HCT116 (cell line): ENCODE results near the gene AQP1. TPM values are rescaled to one million over a fixed set of nuclear protein-coding genes. Genes with fewer than 3 reads are reported as not detected.

Source experiments
- ATAC-seq: fragments of 200-7000 bp; cut with Tn5 transposase; 2 replicates; pipeline ENCODE4 v1.9.1; 2020; ENCODE audit warnings: mild to moderate bottlenecking, moderate library complexity
- BruUV-seq: library from RNA; stranded (reverse); fragments of 400-500 nt; replicated peaks from 2 replicates; lab custom pipeline; 2021; lab: Mats Ljungman, UMichigan
- CTCF ChIA-PET: fragments of 300-600 bp; sonication (Branson Sonifier 250); formaldehyde crosslinking; loops from one replicate; lab custom pipeline; 2021; ENCODE audit warnings: antibody characterized with exemption; lab: Charles Lee
- POLR2A ChIA-PET: fragments of 300-600, 350-600 bp; sonication (Branson Sonifier 250); formaldehyde crosslinking; loops from one replicate; lab custom pipeline; 2021; ENCODE audit warnings: antibody characterized with exemption; lab: Charles Lee
- RAD21 ChIA-PET, 2 experiments: fragments of 300-600 bp; sonication (Branson Sonifier 250); formaldehyde crosslinking; loops; one replicate each; lab custom pipeline; 2023; ENCODE audit warnings: low total read pairs in 2 of 2; ENCODE audit not compliant: uncharacterized antibody in 2 of 2, unreplicated experiment in 2 of 2, low non-redundant PET in 1 of 2; lab: Charles Lee
- DNase-seq: peaks from one replicate; pipeline ENCODE4 v3.0.0-alpha.2; 2010; ENCODE audit warnings: low read depth, low spot score
- H2AFZ ChIP-seq: fragments of 200-600 bp; shearing (Covaris generic), sonication (generic); 2 replicates; pipeline ENCODE4 v1.6.1; 2017; ENCODE audit warnings: low read depth, mixed run types, mixed read lengths, antibody characterized with exemption, low read length; ENCODE audit not compliant: poor library complexity, severe bottlenecking
- H3K27ac ChIP-seq: 2 replicates; pipeline ENCODE4 v1.5.1; 2012; ENCODE audit warnings: low read depth, low read length
- H3K27me3 ChIP-seq: fragments of 200-600 bp; sonication (generic); 2 replicates; pipeline ENCODE4 v1.6.1; 2016; ENCODE audit warnings: mixed run types, low read length, mixed read lengths; ENCODE audit not compliant: insufficient read depth
- H3K36me3 ChIP-seq, 2 experiments: fragments of 200-500 bp in 1 of 2; fragments of 200-600 bp in 1 of 2; sonication (Bioruptor generic) in 1 of 2; sonication (generic) in 1 of 2; 2 replicates each; pipeline versions ENCODE4 v1.5.1 to v1.6.1; 2014 to 2016; ENCODE audit warnings: low read length in 2 of 2, inconsistent platforms in 1 of 2, mixed read lengths in 1 of 2, mixed run types in 1 of 2; ENCODE audit not compliant: insufficient read depth in 2 of 2, control insufficient read depth in 1 of 2
- H3K4me1 ChIP-seq, 2 experiments: fragments of 200-600 bp in 1 of 2; sonication (generic) in 1 of 2; 2 replicates each; pipeline versions ENCODE4 v1.5.1 to v1.6.1; 2012 to 2017; ENCODE audit warnings: low read length in 2 of 2, inconsistent platforms in 1 of 2, mild to moderate bottlenecking in 1 of 2, mixed read lengths in 1 of 2, mixed run types in 1 of 2, moderate library complexity in 1 of 2; ENCODE audit not compliant: insufficient read depth in 2 of 2, control insufficient read depth in 1 of 2
- H3K4me2 ChIP-seq: fragments of 200-600 bp; sonication (generic); 2 replicates; pipeline ENCODE4 v1.6.1; 2017; ENCODE audit warnings: mixed run types, low read length, mixed read lengths
- H3K4me3 ChIP-seq, 2 experiments: fragments of 200-600 bp in 1 of 2; sonication (generic) in 1 of 2; replicated peaks in 1 of 2; 2 replicates each; pipeline ENCODE4 v1.5.1; 2011 to 2016; ENCODE audit warnings: low read length in 2 of 2, control low read depth in 1 of 2, low read depth in 1 of 2, mild to moderate bottlenecking in 1 of 2, mixed read lengths in 1 of 2, mixed run types in 1 of 2
- H3K79me2 ChIP-seq: fragments of 200-600 bp; sonication (generic); 2 replicates; pipeline ENCODE4 v1.6.1; 2017; ENCODE audit warnings: mild to moderate bottlenecking, mixed run types, low read length, moderate library complexity, mixed read lengths; ENCODE audit not compliant: insufficient read depth
- H3K9ac ChIP-seq: fragments of 200-600 bp; sonication (generic); 2 replicates; pipeline ENCODE4 v1.6.1; 2016; ENCODE audit warnings: low read length, mixed read lengths
- H3K9me2 ChIP-seq: fragments of 200-600 bp; sonication (generic), shearing (Covaris generic); 2 replicates; pipeline ENCODE4 v1.6.1; 2017; ENCODE audit warnings: mixed run types, mild to moderate bottlenecking, moderate library complexity; ENCODE audit not compliant: insufficient read depth
- H3K9me3 ChIP-seq, 2 experiments: fragments of 200-500 bp in 1 of 2; fragments of 200-600 bp in 1 of 2; sonication (Bioruptor generic) in 1 of 2; sonication (generic) in 1 of 2; 2 replicates each; pipeline ENCODE4 v1.6.1; 2014 to 2017; ENCODE audit warnings: low read length in 2 of 2, mixed read lengths in 2 of 2, inconsistent platforms in 1 of 2, low read depth in 1 of 2, mild to moderate bottlenecking in 1 of 2, mixed run types in 1 of 2, moderate library complexity in 1 of 2; ENCODE audit not compliant: control insufficient read depth in 1 of 2, insufficient read depth in 1 of 2
- H4K20me1 ChIP-seq: fragments of 200-600 bp; sonication (generic), shearing (Covaris generic); 2 replicates; pipeline ENCODE4 v1.6.1; 2017; ENCODE audit warnings: mixed run types, mild to moderate bottlenecking, moderate library complexity; ENCODE audit not compliant: insufficient read depth
- CBX3 ChIP-seq: IDR thresholded peaks from 2 replicates; pipeline ENCODE4 v1.6.1; 2012; ENCODE audit warnings: low read depth
- CEBPB ChIP-seq: IDR thresholded peaks from 2 replicates; pipeline ENCODE4 v1.6.1; 2012; ENCODE audit warnings: low read depth
- EGR1 ChIP-seq: IDR thresholded peaks from 2 replicates; pipeline ENCODE4 v1.6.1; 2012; ENCODE audit warnings: low read depth
- ELF1 ChIP-seq: IDR thresholded peaks from 2 replicates; pipeline ENCODE4 v1.6.1; 2012; ENCODE audit warnings: low read depth, borderline replicate concordance
- EZH2phosphoT487 ChIP-seq: fragments of 200-600 bp; IDR thresholded peaks from 2 replicates; pipeline ENCODE4 v1.6.1; 2018; ENCODE audit warnings: antibody characterized with exemption, borderline replicate concordance
- POLR2A ChIP-seq: IDR thresholded peaks from 2 replicates; pipeline ENCODE4 v1.7.0; 2011; ENCODE audit warnings: borderline replicate concordance; ENCODE audit not compliant: insufficient read depth, insufficient read length; ENCODE audit errors: extremely low read depth
- RAD21 ChIP-seq: IDR thresholded peaks from 2 replicates; pipeline ENCODE4 v1.6.1; 2012; ENCODE audit warnings: low read depth, mild to moderate bottlenecking
- SIN3A ChIP-seq: IDR thresholded peaks from 2 replicates; pipeline ENCODE4 v1.6.1; 2012; ENCODE audit warnings: low read depth
- SP1 ChIP-seq: IDR thresholded peaks from 2 replicates; pipeline ENCODE4 v1.6.1; 2012; ENCODE audit warnings: low read depth
- SRF ChIP-seq: IDR thresholded peaks from 2 replicates; pipeline ENCODE4 v1.6.1; 2012; ENCODE audit warnings: low read depth
- ZNF274 ChIP-seq: fragments of 200-500 bp; sonication (Bioruptor generic); IDR thresholded peaks from 2 replicates; pipeline ENCODE4 v1.6.1; 2014; ENCODE audit warnings: mild to moderate bottlenecking, low read depth, low read length, inconsistent platforms
- intact Hi-C: fragments of 100-400 bp; cut with micrococcal nuclease; formaldehyde crosslinking; loops from 2 replicates; pipeline ENCODE4 v1.10.0; 2022
- total RNA-seq: library from RNA; stranded (reverse); gene quantifications from one replicate; pipeline ENCODE4 v1.2.1, GENCODE V29; 2021; ENCODE audit not compliant: unreplicated experiment
- TF ChIP-seq, protein P1 (sequence below): IDR thresholded peaks from 2 replicates; pipeline ENCODE4 v1.6.1; 2012; ENCODE audit warnings: low read depth
- TF ChIP-seq, protein P2 (sequence below), 3 experiments: fragments of 200-600 bp in 1 of 3; sonication (generic) in 1 of 3; IDR thresholded peaks in 2 of 3; conservative IDR thresholded peaks in 1 of 3; 2 replicates each; pipeline ENCODE4 v1.5.1; 2012 to 2017; ENCODE audit warnings: low read depth in 2 of 3, low read length in 2 of 3, antibody characterized with exemption in 1 of 3, borderline replicate concordance in 1 of 3, control low read depth in 1 of 3, mild to moderate bottlenecking in 1 of 3, mixed read lengths in 1 of 3, mixed run types in 1 of 3, moderate library complexity in 1 of 3; ENCODE audit not compliant: insufficient read depth in 1 of 3

Gene AQP1
- total RNA-seq, 1 experiment from 2014 or later = 2.0 TPM

DNA sequence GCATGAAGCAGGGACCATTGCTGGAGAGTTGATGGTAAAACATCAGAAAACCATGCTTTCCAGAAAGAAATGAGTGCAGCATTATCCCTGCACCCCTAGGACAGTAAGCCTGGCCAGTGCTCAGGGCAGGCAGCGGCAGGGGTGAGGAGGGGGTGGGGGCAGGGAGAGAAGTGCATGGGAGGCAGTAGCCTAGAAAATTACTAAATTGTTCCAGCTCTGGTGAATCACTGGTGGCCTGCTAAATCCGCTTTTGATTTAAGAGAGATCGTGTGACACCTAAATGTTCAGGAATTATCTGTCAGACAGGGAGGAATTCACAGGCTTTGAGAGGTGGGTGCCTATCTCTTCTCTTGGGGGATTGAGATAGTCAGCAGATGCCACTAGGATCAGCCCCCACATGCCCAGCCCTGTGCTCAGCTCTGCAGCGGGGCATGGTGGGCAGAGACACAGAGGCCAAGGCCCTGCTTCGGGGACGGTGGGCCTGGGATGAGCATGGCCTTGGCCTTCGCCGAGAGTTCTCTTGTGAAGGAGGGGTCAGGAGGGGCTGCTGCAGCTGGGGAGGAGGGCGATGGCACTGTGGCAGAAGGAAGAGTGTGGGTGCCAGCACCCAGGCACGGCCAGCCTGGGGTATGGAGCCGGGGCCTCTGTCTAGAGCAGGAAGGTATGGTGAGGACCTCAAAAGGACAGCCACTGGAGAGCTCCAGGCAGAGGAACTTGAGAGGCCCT lies 5.0 kb upstream of the AQP1 start:
- ATAC-seq (no peak), DNase-seq (no peak)
- no peaks in the 10 kb centered on the region for H3K9me2 ChIP-seq
- POLR2A ChIA-PET = no interaction called here
- H2AFZ ChIP-seq = no peak overlapping the region
- no peaks in the 10 kb centered on the region for H3K79me2 ChIP-seq
- no peak overlapping the region for H3K9ac ChIP-seq
- H3K36me3 ChIP-seq = no peaks in the 10 kb centered on the region
- CTCF ChIA-PET = no interaction called here
- H4K20me1 ChIP-seq = no peaks in the 10 kb centered on the region
- H3K4me3 ChIP-seq = no peak overlapping the region
- no peaks in the 10 kb centered on the region for H3K9me3 ChIP-seq
- H3K4me1 ChIP-seq = peaks cover 2 to 13% of the 10 kb centered on the region in 2 experiments; a peak in 2 of 4 replicates
- no peak overlapping the region; the same call in 1 of the 2 replicates for H3K4me2 ChIP-seq
- TF ChIP-seq RAD21 (no peak), POLR2A (no peak), SIN3A (no peak), SP1 (no peak), CBX3 (no peak), CEBPB (no peak), ELF1 (no peak), EZH2phosphoT487 (no peak), ZNF274 (no peak), EGR1 (no peak), SRF (no peak)
- TF ChIP-seq, protein P1, sequence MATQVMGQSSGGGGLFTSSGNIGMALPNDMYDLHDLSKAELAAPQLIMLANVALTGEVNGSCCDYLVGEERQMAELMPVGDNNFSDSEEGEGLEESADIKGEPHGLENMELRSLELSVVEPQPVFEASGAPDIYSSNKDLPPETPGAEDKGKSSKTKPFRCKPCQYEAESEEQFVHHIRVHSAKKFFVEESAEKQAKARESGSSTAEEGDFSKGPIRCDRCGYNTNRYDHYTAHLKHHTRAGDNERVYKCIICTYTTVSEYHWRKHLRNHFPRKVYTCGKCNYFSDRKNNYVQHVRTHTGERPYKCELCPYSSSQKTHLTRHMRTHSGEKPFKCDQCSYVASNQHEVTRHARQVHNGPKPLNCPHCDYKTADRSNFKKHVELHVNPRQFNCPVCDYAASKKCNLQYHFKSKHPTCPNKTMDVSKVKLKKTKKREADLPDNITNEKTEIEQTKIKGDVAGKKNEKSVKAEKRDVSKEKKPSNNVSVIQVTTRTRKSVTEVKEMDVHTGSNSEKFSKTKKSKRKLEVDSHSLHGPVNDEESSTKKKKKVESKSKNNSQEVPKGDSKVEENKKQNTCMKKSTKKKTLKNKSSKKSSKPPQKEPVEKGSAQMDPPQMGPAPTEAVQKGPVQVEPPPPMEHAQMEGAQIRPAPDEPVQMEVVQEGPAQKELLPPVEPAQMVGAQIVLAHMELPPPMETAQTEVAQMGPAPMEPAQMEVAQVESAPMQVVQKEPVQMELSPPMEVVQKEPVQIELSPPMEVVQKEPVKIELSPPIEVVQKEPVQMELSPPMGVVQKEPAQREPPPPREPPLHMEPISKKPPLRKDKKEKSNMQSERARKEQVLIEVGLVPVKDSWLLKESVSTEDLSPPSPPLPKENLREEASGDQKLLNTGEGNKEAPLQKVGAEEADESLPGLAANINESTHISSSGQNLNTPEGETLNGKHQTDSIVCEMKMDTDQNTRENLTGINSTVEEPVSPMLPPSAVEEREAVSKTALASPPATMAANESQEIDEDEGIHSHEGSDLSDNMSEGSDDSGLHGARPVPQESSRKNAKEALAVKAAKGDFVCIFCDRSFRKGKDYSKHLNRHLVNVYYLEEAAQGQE = no peak
- TF ChIP-seq, protein P2, sequence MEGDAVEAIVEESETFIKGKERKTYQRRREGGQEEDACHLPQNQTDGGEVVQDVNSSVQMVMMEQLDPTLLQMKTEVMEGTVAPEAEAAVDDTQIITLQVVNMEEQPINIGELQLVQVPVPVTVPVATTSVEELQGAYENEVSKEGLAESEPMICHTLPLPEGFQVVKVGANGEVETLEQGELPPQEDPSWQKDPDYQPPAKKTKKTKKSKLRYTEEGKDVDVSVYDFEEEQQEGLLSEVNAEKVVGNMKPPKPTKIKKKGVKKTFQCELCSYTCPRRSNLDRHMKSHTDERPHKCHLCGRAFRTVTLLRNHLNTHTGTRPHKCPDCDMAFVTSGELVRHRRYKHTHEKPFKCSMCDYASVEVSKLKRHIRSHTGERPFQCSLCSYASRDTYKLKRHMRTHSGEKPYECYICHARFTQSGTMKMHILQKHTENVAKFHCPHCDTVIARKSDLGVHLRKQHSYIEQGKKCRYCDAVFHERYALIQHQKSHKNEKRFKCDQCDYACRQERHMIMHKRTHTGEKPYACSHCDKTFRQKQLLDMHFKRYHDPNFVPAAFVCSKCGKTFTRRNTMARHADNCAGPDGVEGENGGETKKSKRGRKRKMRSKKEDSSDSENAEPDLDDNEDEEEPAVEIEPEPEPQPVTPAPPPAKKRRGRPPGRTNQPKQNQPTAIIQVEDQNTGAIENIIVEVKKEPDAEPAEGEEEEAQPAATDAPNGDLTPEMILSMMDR (IDR thresholded peaks at IDR 0.05 in 2 of 3, conservative IDR thresholded peaks at IDR 0.05 in 1 of 3; ENCODE audit: borderline replicate concordance in 1 of 3, insufficient read depth in 1 of 3, low read depth in 2 of 3, low read length in 2 of 3) = no peak
- H3K27me3 ChIP-seq = no peaks in the 10 kb centered on the region
- intact Hi-C loops = no loop called here
- no TSS peak for BruUV-seq
- no peak overlapping the region for H3K27ac ChIP-seq
- RAD21 ChIA-PET = no interaction called here
